ENCODE measurements around the gene ME3.

Gene ME3

DNA sequence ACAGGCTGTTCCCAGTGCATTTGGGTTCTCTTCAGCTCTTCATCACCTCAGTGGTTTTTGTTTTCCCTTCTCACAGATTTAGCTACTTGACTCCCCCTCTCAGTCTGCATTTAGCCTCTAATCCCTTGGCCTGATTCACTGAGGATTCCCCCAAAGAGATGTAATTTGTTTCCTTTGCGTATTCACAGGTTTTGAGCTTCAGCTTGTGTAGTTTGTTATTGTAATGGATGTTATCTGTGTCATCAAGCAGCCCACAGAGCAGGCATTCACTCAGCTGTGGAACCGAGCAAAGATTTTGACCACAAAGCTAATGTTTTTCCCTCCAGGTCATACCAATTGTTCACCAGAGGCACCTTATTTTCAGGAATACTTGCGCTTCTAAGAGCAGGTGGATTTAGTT is 6.4 kb upstream of the ME3 start:
- no peaks in the 10 kb centered on the region for H3K4me1 Mint-ChIP-seq
- ATAC-seq: no peak
- no peak for DNase-seq
- no peak overlapping the region for H3K27ac Mint-ChIP-seq
- peaks cover 1% of the 10 kb centered on the region for H3K27me3 Mint-ChIP-seq
- no peaks in the 10 kb centered on the region for H3K36me3 Mint-ChIP-seq (ENCODE audit: low read depth)
- H3K4me3 Mint-ChIP-seq: no peak overlapping the region
- no peaks in the 10 kb centered on the region for H3K9me3 Mint-ChIP-seq

DNA sequence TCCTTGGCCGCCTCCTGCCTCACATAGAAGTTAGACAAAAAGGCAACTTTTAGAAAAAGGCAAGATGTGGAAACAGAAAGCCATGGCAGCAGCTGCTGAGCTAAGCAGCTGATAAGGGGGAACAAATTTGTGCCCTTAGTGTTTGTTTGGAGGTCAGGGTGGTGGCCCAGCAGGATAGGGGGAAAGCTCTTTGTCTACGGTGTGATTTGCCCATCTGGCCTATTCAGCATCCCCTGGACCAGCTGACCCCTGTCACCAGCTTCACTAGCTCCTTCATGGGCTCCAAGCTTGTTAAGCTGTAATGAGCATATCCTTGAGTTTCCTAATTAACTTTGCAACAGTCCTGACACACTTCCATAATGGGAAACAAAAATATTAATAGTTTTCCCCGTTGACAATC is 5.9 kb upstream of the ME3 start:
- Mint-ChIP-seq H3K4me3 (no peak overlapping the region), H3K27ac (no peak overlapping the region), H3K27me3 (peaks cover 7% of the 10 kb centered on the region), H3K9me3 (no peaks in the 10 kb centered on the region), H3K36me3 (ENCODE audit: low read depth) (no peaks in the 10 kb centered on the region), H3K4me1 (no peaks in the 10 kb centered on the region)
- no peak for DNase-seq
- no peak for ATAC-seq

DNA sequence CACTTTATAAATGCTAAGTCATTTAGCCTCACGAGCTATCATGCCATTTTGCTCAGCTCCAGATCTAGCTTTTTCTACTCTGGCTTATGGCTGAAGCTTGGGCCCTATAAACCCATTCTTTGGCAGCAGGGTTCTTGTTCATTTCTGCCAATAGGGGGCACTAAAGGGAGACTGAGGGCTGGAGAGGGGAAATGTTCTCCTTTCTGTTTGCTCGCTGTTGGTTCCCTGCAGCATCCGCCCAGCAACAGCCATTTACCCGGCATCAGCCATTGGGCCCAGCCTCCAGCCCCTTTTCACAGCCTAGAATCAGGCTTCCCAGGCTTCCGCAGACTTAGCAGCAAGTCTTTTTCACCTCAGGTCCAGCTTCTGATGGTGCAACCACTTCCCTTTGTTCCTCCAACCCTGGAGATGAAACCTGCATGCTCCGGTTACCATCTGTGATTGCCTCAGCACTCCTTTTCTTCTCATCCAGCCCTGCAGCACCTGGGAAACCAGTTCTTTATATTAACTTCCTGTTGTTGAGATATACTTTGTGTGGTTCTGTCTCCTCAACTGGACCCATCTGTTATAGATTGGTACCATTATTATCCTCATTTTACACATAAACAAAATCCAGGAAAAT is 4.2 kb upstream of the ME3 start:
- peaks cover 16% of the 10 kb centered on the region for H3K27me3 Mint-ChIP-seq
- no peak for ATAC-seq
- no peak overlapping the region for H3K4me3 Mint-ChIP-seq
- H3K27ac Mint-ChIP-seq: no peak overlapping the region
- H3K4me1 Mint-ChIP-seq: peaks cover 2% of the 10 kb centered on the region
- DNase-seq: no peak
- no peaks in the 10 kb centered on the region for H3K36me3 Mint-ChIP-seq (ENCODE audit: low read depth)
- H3K9me3 Mint-ChIP-seq: no peaks in the 10 kb centered on the region

DNA sequence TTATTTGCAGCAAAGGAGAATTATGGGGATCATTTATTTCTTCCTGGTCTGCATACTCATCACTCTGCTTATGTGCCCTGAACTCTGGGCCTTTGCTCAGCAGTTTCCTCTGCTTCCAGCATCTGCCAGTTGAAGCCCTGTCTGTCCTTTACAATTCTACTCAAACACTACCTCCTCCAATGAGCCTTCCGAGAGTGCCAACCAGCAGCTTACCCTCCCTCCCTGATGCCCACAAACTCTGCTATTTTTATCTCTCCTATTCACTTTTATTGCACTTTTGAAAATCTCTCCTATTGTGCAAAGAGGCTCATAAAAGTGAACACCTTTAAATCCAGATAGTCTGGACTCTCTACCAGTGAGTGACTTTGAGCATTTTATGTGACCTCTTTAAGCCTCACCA is 3.6 kb upstream of the ME3 start:
- peaks cover 21% of the 10 kb centered on the region for H3K27me3 Mint-ChIP-seq
- ATAC-seq (no peak), DNase-seq (no peak)
- H3K9me3 Mint-ChIP-seq: no peaks in the 10 kb centered on the region
- no peak overlapping the region for H3K27ac Mint-ChIP-seq
- peaks cover 6% of the 10 kb centered on the region for H3K4me1 Mint-ChIP-seq
- no peak overlapping the region for H3K4me3 Mint-ChIP-seq
- no peaks in the 10 kb centered on the region for H3K36me3 Mint-ChIP-seq (ENCODE audit: low read depth)

DNA sequence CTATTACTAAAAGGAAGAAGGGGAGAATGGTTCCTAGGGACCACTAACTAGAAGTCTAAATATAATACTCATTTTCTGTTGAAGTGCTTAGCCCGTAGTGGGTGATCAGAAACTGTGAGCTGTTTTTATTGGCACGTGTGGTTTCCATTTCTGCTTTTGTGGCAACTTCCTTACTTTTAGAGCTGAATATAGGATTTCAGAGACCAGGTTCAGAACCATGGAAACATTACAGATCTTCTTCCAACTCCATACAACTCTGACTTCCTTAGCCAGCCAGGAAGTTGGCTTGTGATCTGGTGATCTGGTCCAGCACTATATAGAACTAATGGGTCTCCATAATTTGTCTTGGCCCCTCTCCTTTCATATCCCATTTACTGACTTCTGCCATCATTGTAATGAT is 2.6 kb upstream of the ME3 start:
- DNase-seq (no peak), ATAC-seq (no peak)
- Mint-ChIP-seq H3K4me1 (peaks cover 6% of the 10 kb centered on the region), H3K36me3 (ENCODE audit: low read depth) (no peaks in the 10 kb centered on the region), H3K27me3 (peaks cover 28% of the 10 kb centered on the region), H3K27ac (no peak overlapping the region), H3K4me3 (no peak overlapping the region), H3K9me3 (no peaks in the 10 kb centered on the region)

DNA sequence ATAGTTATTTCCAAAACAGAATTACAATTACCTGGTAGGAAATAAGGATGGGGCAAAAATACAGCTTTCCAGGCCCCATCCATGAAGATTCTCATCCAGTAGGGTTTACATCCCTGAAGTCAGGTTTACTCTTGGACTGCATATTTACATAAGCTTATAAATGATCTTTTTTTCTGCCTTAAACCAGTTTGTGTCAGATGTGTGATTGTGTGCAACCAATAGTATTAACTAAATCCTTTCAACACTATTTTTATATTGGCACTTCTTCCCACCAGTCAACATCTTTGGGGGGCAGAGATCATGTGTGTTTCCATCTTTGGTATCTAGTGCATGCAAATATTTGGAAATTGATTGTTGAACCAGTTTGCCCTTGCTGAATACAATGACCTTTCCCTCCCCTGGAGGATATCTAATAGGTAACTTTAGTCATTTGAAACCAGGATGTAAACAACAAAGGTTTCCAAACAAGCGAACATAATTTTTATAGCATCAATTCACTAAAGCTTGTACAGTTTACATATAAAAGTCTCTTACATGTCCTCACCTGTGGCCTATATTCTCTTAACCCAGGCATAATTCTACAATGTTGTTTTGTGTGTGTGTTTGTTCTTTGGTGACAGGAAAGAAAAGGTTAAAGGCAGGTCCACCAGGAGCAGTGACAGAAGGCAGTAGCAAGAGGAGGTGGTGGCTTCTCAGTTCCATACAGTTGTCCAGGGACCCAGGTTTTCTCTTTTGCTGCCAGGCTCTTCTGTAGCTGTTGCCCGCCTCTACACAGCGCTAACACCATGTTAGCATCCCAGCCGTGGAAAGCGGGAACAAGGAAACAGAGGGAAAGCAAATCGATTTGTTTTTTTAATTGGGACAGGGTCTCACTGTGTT is 1.7 kb upstream of the ME3 start:
- Mint-ChIP-seq H3K9me3 (no peaks in the 10 kb centered on the region), H3K27me3 (peaks cover 37% of the 10 kb centered on the region), H3K36me3 (ENCODE audit: low read depth) (no peaks in the 10 kb centered on the region), H3K4me3 (no peak overlapping the region), H3K27ac (no peak overlapping the region), H3K4me1 (peaks cover 8% of the 10 kb centered on the region)
- DNase-seq: no peak
- no peak for ATAC-seq

DNA sequence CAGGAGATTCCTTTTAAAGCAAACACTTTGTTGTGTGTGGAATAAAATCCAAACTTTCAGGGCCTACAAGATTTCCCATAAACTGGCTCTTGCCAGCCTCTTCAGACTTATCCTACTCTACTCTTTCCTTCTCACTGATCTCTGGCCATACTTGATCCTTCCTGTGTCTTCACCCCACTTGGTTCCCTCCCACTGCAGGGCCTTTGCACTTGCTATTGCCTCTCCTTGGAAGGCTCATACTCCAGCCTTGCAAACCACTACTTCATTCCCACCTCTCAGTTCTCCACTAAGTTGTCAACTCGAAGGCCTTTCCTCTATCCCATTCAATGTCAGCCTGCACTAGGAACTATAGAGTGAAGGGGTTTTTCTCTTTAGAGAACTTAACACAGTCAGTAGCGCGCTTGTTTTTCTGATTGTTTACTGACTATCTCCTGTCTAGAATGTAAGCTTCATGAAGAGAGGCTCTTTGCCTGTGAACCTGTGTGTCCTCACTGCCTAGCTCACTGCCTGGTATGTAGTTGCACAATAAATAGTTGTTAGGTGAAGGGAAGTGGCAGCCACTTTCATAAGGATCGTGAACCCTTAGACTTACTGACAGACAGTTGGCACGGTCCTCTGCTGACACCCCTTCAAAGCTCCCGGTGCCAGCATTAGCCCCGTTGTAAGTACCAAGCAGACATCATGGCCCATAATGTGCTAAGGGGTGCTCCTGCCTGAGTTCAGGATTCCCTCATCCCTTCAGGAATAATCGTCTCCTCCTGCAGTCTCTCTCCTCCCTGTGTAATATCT is 833 bp upstream of the ME3 start:
- H3K36me3 Mint-ChIP-seq (ENCODE audit: low read depth): no peaks in the 10 kb centered on the region
- no peak for ATAC-seq
- no peaks in the 10 kb centered on the region for H3K9me3 Mint-ChIP-seq
- no peak for DNase-seq
- H3K27me3 Mint-ChIP-seq: peaks cover 44% of the 10 kb centered on the region
- no peak overlapping the region for H3K4me3 Mint-ChIP-seq
- H3K27ac Mint-ChIP-seq: no peak overlapping the region
- H3K4me1 Mint-ChIP-seq: peaks cover 8% of the 10 kb centered on the region

DNA sequence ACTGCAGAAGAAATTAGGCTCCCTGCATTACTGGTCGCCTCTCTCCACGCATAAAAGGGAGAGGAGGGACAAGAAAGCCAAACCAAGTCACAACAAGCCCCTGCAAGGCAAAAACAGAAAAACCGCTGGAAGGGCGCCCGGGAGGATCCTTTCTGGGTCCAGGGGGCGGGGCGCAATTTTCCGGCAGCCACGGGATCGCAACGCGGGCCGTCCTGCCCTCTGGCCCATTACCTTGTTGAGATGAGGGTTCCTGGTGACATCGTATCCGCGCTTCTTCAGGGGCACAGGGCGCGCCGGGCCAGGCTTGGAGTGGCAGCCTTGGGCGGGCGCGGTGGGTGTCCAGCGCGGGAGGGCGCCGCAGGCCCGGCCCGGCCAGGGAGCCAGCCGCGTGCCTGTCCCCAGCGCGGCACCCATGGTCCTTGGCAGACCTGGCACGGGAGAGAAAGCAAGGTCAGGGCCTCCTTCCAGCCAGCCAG is 847 bp downstream of the ME3 start:
- DNase-seq (peak; percentile 10), ATAC-seq (peak; percentile 50)
- no peaks in the 10 kb centered on the region for H3K9me3 Mint-ChIP-seq
- H3K27ac Mint-ChIP-seq: no peak overlapping the region
- no peaks in the 10 kb centered on the region for H3K36me3 Mint-ChIP-seq (ENCODE audit: low read depth)
- H3K4me1 Mint-ChIP-seq: peaks cover 8% of the 10 kb centered on the region
- peaks cover 48% of the 10 kb centered on the region for H3K27me3 Mint-ChIP-seq
- peak overlapping the region; percentile 70 for H3K4me3 Mint-ChIP-seq

DNA sequence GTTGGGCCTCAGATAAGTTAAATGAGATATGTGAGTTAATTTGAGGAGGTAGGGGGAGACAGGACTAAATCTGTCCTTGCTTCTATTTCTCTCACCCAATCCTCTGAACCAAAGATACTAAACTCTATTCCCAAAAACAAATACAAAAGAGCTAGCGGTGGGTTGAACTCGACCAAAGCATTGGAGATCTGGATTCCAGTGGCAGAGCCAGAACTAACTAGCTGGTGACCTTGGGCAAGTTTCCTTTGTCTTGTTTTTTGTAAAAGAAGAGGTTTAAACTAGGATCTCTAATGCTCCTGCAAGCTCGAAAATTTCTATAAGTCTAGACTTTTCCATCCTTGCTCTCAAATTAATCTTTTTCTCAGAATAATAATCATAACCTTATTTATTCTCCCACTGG is 1.5 kb downstream of the ME3 start:
- no peaks in the 10 kb centered on the region for H3K36me3 Mint-ChIP-seq (ENCODE audit: low read depth)
- no peaks in the 10 kb centered on the region for H3K9me3 Mint-ChIP-seq
- H3K27ac Mint-ChIP-seq: no peak overlapping the region
- no peak for DNase-seq
- H3K27me3 Mint-ChIP-seq: peaks cover 48% of the 10 kb centered on the region
- no peak for ATAC-seq
- peak overlapping the region; percentile 70 for H3K4me3 Mint-ChIP-seq
- peaks cover 8% of the 10 kb centered on the region for H3K4me1 Mint-ChIP-seq

DNA sequence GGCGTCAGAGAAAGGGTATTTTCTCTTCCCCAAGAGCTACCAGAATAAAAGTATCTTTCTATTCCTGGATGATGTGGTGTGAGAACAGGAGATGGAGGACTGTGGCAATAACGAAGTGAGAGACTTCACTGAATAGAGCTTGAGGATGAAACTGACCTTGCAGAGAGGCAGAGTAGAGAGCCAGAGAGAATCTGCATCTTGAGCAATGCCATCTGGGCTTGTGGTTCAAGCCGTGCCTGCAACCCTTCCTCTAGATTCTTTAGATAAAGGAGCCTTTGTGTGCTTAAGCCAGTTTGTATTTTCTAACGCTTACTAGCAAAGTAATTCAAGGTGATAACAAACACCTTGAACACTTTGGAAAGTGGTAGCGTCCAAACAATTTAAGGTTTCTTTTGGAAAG is 2.2 kb downstream of the ME3 start:
- H3K27me3 Mint-ChIP-seq: peaks cover 51% of the 10 kb centered on the region
- peaks cover 8% of the 10 kb centered on the region for H3K4me1 Mint-ChIP-seq
- H3K9me3 Mint-ChIP-seq: no peaks in the 10 kb centered on the region
- no peaks in the 10 kb centered on the region for H3K36me3 Mint-ChIP-seq (ENCODE audit: low read depth)
- DNase-seq (no peak), ATAC-seq (no peak)
- peak overlapping the region; percentile 70 for H3K4me3 Mint-ChIP-seq
- no peak overlapping the region for H3K27ac Mint-ChIP-seq

DNA sequence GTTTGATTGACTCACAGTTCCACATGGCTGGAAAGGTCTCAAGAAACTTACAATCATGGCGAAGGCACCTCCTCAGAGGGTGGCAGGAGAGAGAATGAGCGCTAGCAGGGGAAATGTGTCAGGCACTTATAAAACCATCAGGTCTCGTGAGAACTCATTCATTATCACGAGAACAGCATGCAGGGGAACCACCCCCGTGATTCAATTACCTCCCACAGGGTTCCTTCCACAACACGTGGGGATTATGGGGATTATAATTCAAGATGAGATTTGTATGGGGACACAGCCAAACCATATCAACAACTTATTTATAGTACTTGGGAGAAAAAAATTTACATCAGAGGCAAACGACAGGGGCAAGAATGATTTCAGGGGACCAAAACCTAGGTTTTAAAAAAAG is 3.0 kb downstream of the ME3 start:
- Mint-ChIP-seq H3K9me3 (no peaks in the 10 kb centered on the region), H3K4me3 (no peak overlapping the region), H3K27ac (no peak overlapping the region), H3K36me3 (ENCODE audit: low read depth) (no peaks in the 10 kb centered on the region), H3K4me1 (peaks cover 8% of the 10 kb centered on the region), H3K27me3 (peaks cover 51% of the 10 kb centered on the region)
- ATAC-seq (no peak), DNase-seq (no peak)

DNA sequence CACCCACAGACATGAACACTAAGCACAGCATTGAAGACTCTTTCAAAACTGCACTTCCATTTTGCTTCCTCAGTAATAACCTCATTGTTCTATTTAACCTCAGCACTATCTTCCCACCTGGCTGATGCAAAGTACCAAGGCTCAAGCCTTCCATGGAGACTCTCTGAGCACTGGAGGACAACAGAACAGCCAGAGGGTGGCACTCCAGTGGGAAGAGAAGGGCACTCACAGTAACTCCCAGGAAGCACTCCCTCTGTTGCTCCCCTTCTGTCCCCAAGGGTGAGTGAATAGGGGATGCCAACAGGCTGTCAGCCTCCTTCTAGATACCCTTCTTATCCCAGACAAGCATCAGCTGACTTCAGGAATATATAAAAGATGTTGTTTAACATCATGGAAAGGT is 3.5 kb downstream of the ME3 start:
- DNase-seq (no peak), ATAC-seq (no peak)
- Mint-ChIP-seq H3K36me3 (ENCODE audit: low read depth) (no peaks in the 10 kb centered on the region), H3K9me3 (no peaks in the 10 kb centered on the region), H3K27me3 (peaks cover 51% of the 10 kb centered on the region), H3K4me3 (no peak overlapping the region), H3K27ac (no peak overlapping the region), H3K4me1 (peaks cover 8% of the 10 kb centered on the region)

DNA sequence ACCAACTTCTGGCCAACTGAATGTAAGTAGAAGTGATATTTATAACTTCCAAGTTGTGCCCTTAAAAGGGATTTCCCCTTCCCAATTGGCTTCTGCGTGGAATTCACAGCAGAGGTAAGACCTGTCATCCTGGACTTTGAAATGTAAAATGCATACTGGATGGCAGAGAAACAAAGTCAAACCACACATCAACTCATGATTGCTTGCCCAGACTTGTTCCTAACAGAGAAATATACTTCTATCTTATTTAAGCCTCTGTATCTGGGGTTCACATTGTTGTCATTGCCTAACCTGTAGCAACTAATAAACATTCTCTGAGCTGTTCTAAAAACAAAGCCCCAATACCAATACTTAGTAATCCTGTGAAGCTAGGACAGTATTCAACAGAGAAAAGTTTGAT is 6.2 kb downstream of the ME3 start:
- peaks cover 4% of the 10 kb centered on the region for H3K4me1 Mint-ChIP-seq
- DNase-seq (no peak), ATAC-seq (no peak)
- H3K9me3 Mint-ChIP-seq: no peaks in the 10 kb centered on the region
- H3K4me3 Mint-ChIP-seq: no peak overlapping the region
- H3K27me3 Mint-ChIP-seq: peaks cover 32% of the 10 kb centered on the region
- H3K27ac Mint-ChIP-seq: no peak overlapping the region
- H3K36me3 Mint-ChIP-seq (ENCODE audit: low read depth): no peaks in the 10 kb centered on the region

DNA sequence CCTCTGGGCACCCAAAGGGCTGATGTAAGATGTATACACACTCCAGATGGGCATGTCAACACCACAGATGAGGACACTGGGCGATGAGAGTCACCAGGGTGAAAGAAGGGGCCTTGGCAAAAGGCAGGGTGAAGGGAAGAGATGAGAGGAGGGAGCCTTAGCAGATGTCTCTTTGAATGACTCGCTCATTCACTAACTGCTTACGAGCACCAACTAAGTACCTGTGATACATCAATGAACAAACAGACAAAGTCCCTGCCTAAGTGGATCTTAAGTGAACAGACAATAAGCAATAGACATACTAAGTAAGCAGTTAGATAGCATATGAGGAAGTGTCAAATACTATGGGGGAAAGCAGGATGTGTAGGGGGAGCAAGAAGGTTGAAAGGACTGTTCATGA is 7.5 kb downstream of the ME3 start:
- DNase-seq: no peak
- peaks cover 23% of the 10 kb centered on the region for H3K27me3 Mint-ChIP-seq
- no peak for ATAC-seq

DNA sequence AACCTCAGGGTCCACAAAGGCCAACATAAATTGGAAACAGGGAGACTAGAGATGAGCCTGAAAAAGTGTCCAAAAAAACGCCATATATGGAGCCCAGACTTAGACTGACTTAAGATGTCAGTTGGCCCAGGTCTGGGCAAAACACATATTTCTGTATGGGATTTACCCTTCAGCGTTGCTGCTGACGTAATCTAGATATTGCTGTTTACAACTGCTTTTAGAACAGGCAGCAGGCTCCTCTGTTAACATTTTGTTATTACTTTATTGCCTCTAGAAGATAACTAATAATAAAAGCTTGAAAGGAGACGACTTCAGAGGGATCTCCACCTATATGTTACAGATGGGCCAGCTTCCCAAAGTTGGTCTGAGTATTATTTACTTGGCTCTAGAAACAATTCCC is 8.7 kb downstream of the ME3 start:
- Mint-ChIP-seq H3K36me3 (ENCODE audit: low read depth) (no peaks in the 10 kb centered on the region), H3K27me3 (peaks cover 12% of the 10 kb centered on the region), H3K4me3 (no peak overlapping the region), H3K27ac (no peak overlapping the region), H3K9me3 (no peaks in the 10 kb centered on the region), H3K4me1 (no peaks in the 10 kb centered on the region)
- ATAC-seq (no peak), DNase-seq (no peak)

More for the DNA sequence above, 7.5 kb downstream of the ME3 start:
- Mint-ChIP-seq H3K4me3 (no peak overlapping the region), H3K4me1 (peaks cover 2% of the 10 kb centered on the region), H3K36me3 (ENCODE audit: low read depth) (no peaks in the 10 kb centered on the region), H3K9me3 (no peaks in the 10 kb centered on the region), H3K27ac (no peak overlapping the region)
